ENCODE results near the gene CNTNAP5.

CNTNAP5 gene

DNA sequence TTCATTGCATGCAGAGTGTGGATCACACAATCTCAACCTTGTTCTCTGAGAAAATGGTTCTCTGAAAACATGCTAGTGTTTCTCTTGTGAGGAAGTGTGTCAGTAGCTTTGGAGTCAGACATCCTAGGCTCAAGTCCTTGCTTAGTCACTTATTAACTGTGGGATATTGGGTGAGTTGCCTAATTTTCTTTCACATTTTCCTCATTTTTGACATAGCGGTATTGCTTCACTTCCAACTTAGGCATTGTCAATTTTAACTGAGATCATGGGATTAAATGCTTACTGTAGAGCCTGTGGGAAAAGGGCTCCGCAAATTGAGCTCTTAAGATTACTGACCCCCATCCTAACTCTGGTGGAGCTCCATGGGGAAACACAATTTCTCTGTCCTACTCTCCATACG lies 622.2 kb downstream of the CNTNAP5 start:
- no peak for DNase-seq

DNA sequence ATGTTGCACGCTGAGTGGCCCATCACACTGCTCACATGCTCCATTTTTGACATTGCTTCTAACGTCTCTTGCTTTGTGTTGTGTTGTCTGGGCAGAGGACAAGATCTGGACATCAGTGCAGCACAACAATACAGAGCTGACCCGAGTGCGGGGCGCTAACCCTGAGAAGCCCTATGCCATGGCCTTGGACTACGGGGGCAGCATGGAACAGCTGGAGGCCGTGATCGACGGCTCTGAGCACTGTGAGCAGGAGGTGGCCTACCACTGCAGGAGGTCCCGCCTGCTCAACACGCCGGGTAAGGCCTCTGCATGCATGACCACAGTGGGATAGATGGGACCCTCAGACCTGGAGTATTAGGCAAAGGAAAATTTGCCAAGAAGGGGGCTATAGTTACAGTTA lies 622.6 kb downstream of the CNTNAP5 start:
- DNase-seq = no peak

DNA sequence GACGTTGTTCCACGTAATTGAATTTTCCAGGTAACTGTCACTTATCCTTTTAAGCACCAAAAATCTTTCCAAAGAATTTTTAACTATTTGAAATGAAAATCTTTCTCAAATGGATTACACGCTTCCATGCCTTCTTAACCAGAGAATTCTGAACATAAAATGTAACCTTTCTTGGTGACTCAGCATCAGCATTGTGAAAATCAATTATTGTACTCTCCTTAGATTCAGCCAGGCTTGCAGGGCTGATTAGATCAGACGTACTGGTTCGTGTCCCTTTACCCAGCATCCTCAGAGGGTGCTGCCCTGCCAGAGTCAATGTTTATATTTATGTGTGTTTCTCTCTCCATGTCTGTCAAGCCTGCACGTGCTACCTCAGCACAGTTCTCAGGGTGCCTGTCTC lies 623.9 kb downstream of the CNTNAP5 start:
- DNase-seq = no peak

DNA sequence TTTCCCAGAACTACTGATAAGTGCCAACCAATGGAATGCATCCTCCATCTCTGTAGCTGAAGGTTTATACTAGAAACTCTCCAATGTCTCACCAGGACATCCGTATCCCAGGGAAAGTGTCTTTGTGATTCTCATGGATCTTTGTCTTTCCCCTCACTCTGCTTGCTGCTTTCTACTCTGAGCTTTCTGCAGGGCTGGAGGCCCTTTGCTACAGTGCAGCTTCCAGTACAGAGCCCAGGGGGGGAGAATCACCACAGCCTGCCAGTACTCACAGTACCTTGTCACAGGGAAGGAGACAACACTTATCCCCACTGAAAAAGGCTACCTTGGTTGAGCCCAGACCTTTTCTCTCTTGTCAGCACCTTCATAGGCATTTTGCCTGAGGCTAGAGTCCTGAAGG lies 627.0 kb downstream of the CNTNAP5 start:
- DNase-seq = no peak

DNA sequence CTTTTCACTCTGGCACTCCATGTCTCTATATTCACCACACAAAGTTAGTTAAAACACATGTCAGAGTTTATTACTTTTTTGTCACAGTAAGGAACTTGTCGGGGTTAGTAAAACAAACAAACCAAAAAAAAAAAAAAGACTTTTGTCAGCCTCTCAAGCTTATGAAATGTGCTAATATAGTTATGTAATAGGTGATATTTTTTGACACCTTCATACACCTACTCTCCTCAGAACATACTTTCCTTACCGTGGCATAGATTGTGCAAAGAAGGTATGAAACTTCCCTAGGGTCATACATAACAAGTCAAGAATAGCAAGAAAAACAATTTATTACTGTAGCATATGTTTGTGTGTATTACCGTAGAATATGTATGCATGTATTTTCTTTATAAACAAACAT lies 633.3 kb downstream of the CNTNAP5 start:
- no peak for DNase-seq

DNA sequence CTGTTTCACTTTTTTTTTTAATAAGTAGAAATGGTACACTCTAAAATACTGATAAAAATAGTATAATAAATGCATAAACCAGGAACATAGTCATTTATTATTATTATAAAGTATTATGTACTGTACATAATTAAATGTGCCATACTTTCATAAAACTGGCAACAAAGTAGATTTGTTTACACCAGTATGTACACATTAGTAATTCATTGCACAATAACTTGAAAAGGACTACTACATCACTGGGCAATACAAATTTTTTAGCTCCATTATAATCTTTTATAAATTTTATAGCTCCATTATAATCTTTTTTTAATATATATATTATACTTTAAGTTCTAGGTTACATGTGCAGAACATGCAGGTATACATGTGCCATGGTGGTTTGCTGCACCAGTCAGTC lies 636.5 kb downstream of the CNTNAP5 start:
- DNase-seq = no peak

DNA sequence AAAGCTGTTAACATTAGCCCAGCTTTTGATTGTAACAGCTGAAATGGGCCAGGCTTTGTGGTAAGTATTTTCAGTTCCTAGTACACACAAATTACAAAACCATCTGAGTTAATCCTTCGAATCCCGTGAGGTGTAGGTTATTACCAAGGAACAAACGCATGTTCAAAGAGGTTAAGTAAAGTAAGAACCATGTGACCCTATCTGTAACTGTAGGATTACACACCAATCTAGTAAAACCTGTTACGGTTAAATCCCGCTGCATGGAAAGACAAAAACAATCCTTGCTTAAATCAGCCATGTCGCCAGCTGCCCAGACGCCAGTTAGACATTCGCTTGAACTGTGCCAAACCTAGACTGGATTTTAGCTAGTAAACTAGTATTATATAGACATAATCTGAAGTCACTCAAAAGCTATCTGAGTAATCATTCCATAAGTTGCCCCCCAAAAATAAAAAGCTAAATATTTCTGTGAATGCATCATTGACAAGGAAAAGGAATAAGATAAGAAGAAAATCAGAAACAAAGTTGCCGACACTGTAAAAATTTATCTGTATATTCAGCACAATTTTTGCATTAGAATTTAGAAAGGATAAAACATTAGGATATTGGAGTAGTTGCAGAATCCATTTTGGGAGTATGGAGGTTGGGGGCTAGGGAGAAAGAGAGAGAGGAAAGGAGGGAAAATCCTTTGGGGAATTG lies 638.0 kb downstream of the CNTNAP5 start:
- DNase-seq = no peak

DNA sequence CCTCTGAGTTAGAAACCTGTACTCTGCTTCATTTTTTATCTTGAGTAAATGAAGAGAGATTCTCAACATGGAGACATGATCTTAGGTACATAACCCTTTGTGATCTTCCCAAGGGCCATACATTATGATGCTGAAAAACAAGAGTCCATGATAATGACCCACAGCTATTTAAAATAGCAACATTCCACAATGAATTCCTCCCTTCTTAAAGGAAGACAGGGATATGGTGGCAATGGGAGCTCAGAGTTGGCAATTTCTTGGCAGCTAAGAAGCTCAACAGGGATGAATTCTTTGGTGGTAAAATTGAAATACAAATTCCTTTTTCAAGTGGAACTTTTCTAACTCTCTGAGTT lies 638.5 kb downstream of the CNTNAP5 start:
- DNase-seq = no peak

DNA sequence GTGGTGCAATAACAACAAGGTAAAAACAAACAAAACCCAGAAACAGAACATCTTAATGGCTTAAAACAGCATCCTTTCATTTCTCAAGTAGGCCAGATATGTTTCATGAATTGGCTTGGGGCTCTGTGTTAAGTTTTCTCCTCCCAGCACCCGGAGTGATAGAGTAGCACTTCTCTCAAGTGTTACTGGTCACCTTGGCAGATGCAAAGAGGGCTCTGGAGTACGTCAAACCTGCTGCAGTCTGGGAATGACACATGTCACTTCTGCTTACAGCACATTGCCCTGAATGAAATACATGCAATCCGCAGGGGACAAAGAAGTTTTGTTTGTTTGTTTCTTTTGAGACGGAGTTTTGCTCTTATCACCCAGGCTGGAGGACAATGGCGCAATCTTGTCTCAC lies 639.3 kb downstream of the CNTNAP5 start:
- no peak for DNase-seq

DNA sequence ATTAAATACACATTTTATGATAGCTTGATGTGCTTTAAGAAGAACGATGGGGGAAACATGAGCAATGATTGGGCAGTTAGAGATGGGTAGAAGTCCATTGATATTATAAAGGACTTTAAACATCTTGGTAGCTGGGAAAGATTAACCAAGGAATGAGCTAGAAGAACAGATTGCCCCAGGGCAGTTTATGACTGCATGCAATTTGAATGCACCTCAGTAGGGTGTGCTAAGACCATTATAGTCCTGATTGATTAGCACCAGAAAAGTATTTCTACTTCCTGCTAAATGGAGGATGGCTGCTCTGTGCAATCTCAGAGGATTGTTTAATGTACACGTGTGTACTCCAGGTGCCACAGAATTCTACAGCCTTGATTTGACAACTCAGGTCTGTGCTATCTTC lies 641.9 kb downstream of the CNTNAP5 start:
- DNase-seq = no peak

DNA sequence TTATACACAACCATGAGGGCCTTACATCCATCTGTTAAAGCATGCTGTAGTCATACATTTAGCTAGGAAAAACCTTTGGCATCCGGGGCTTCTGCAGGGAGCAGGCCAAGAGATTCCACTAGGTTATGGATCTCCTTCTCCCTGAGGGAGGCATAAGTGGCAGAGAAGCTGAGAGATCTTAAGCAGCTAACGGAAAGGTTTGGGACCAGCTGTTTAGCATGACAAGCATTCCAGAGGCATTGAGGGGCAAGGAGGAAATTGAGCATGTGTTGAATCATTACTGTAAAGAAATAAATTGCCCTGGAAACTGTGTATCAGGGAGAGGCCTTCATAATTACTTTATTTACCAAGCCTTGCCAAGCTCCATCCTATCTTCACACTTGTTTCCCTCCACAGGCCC lies 643.1 kb downstream of the CNTNAP5 start:
- no peak for DNase-seq

DNA sequence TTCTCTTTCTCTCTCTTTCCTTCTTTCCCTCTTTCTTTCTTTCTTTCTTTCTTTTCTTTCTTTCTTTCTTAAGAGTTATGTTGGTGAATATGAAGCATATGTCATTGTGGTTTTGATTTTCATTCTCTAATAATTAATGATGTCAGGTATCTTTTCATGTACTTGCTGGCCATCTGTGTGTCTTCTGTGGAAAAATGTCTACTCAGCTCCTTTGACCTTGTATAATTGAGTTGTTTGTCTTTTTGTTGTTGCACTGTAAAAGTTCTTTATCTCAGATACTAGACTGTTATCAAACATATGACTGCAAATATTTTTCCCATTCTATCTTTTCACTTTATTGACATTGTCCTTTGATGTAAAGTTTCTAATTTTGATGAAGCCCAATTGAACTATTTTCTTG lies 645.1 kb downstream of the CNTNAP5 start:
- DNase-seq = no peak

DNA sequence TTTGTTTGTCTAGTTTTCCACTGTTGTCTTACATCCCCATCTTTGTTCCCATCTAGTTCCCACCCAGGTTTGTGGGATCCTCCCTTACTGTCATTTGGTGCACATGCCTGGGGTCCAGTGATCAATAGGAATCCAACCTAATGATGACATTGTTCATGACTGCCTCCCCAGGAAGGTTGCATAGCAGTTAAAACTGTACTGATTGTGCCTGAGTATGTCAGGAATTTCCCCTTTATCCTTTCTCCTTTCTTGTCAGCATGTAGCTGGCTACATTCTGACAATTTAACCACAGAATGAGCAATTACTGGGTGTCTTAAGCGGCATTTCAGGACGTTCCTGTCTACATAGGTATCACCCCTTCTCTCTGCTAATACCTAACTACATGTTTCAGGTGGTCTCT lies 653.0 kb downstream of the CNTNAP5 start:
- DNase-seq = no peak

DNA sequence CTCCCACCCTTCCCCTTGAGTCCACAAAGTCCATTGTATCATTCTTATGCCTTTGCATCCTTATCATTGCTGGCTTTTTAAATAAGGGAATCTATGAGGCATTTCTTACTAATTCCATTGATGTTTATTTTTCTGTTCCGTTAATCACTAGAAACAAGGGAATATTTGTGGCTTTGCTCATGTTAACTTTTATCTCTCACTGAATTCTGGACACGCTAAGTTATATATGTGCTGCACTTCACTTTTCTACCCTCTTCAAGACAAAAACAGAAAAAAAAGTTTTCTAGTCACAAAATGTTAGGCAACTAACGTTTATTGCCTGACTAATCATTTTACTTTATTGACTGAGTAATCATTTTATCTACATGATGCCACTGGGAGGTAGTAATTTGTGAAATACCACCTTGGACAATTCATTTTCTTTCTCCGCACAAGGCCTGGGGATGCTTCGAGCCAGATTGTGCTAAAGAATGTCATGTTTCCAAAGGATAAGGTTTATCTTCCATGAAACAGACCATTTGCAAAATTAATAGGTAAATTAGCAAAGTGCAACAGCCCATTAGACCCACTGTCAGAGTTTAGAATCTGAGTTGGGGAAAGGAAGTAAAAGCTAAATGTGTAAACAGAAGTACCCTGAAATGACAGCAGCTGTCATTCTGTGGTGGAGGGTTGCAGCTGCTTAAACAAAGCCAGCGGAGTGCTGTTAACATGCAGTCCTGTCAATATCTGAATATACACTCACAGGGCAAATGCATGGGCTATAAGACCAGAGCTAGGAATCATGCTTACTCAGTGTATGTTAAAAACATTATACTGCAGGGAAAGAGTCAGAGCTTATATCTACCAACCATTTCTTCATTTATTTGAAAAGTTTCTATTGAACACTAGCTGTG lies 658.7 kb downstream of the CNTNAP5 start:
- peak; percentile 64 for DNase-seq

DNA sequence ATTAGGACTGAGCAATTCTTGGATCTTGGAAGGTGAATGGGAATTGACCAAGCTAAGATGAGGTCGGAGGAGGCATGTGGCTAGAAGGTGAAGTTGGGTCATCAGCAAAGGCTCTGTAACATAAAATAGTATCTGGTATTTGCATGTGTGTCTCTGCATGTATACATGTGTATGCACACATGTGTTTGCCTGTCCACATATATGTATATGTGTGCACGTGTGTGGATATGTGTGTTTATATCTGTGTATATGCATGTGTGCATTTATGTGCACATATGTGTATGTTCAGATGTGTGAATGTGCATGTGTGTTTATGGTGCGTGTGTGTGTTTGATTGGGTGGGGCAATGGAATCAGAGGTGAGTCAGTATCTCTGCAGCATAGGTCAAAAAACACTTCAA lies 664.3 kb downstream of the CNTNAP5 start:
- DNase-seq = no peak

DNA sequence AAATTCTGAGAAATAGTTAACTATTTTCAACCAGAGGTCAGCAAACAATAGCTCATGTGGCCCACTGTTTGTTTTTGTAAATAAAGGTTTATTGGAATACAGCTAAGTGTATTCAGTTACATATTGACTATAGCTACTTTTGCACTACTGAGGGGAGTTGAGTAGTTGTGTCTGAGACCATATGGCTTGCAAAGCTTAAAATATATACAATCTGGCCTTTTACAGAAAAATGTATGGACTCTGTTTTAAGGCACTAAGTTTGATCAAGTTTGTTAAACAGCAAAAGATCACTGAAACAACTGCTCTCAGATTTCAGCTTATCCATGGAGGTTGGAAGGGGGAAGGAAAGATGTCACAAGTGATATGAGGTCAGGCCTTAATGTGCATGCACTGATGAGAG lies 667.1 kb downstream of the CNTNAP5 start:
- no peak for DNase-seq

DNA sequence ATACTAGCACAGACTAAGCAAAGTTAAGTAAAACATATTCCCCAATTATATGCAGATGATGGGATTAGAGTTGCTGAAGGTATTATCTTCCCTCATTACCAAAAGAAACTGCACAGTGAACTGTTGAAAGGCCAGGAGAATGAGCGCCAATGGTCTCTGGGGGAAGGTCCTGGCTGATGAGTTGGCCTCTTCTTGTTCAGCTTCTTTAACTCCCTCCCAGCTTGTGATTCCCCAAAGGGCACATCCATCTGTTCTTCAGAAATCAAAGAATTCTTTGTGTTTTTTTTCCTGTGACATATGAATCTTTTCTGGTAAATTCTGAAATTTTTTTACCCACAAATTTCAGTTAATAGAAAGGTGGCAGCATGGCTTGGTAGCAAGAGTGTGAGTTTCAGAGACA lies 667.6 kb downstream of the CNTNAP5 start:
- no peak for DNase-seq

DNA sequence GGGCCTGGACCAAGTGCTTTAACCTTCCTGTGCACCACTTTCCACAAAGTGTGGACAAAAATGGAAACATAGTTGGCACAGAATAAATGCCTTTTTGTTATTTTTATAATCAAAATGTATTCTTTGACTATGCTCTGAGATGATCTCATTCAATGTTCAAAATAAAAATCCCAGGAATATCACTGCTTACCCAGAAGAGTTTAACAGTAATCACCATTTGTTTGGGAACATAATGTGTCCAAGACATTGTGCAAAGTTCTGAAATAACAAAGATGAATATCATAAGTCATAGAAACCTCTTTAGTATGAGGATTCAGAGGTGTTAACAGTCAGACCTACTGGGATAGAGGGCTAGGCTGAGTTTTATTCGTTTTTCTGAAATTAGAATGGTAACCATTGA lies 668.1 kb downstream of the CNTNAP5 start:
- no peak for DNase-seq

DNA sequence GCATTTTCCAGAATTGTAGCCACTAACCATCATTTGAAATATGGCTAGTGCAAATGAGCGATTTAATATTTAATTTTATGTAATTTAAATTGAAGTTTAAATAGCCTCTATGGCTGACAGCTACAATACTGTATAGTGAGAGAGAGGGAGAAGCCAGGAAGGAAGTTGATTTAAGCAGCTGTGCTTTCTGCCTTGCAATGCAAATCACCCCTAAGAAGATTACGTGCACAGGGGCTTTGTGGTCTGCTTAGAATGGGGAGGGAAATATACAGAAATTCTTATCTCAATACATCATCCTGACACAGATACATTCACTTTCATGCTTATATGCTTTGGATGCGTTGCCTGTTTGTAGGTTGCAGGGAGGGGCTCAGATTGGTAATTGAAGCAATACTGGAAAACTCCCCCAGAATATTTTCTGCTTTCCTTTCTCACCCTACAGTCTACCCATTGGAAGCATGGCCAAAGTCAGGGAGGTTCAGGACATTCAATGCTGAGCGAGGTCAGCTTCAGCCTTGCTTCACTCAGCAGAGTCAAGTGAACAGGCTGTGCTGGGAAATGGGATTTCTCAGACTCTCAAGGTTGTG lies 674.0 kb downstream of the CNTNAP5 start:
- no peak for DNase-seq

DNA sequence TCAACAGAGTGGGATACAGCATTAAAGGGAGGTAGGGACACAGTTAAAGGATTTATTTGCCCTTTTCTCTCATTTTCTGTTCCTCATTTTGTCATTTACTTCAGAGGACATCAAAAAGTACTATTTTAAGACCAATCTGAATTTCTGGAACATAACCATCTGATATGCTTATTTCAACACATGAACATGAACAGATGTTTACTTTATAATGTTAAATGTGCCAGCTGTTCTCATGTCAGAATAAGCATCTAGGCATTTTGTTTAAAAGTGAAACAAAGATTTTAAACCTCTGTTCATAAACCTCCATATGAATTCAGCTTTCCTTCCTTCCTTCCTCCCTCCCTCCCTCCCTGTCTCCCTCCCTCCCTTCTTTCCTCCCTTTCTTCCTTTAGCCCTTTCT lies 677.7 kb downstream of the CNTNAP5 start:
- no peak for DNase-seq

DNA sequence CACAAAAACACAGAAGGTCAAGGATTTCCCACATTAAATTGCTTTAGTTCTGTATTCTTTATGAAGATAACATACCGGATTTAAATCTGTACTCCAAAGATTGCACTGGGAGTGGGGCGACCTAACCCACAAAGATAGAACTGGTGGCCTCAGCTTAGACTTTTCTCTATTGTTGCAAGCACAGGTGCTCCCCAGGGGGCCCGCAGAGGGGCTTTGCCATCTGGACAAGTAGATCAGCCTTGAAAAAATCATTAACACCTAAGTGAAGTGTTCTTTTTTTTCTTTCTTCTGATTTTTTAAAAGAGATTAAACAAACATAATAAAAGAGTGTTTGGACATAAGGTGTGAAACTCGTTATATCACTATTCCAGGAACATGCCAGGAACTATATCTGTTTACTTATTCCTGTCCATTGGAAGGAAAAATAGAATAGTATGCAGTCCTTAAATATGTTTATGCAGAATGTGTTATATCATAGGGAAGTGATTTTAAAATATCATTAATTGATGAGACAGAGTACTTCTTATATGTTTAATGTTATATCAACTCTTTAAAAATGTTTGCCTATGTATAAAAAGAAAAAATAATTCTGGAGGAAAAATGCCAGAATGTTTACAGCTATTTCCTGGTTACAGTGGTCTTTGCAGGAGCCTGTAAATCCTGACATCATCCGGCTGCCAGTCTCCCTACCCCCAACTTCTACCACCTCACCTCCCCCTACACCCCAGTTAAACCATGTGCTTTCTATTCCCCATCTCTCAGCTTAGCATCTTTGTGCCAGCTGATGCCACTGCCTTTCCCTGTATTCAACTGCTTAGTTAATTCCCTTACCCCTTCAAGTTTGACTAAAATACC lies 679.2 kb downstream of the CNTNAP5 start:
- no peak for DNase-seq

DNA sequence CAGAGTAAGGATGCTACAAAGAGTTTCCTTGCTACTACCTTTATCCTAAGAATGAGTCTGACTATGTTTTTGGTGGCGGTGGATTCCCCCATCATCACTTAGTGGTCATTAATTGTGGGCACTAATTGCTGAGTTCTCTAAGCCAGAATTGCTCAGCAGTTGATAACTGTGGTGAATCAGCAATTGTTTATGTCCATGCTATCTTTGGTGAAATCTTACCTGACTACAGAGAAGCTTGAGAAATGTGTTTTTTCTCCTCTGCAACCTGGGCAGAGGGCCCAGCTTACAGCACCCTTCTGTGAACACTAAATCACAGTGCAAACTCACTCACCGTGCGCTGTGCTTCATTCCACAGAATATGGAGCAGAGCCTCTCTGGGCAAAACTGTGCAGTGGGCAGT lies 683.6 kb downstream of the CNTNAP5 start:
- no peak for DNase-seq

DNA sequence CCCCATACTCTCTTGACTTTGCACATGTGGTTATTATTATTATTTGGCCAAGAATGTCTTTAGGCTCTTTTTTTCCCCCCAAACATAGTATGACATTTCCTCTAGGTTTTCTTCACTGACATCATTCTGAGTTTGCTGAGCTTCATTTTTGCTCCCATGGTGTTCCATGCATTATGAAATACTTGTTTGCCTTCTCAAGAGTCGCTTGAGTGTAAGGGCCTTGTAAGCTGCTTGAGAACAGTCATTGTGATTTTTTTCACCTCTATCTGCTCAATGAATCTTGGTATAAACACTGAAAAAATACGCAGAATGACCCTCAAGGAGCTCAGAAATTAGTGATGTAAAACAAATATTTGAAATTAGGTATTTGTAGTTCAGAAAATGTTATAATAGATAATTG lies 688.9 kb downstream of the CNTNAP5 start:
- DNase-seq = no peak
